Mesenteric fat pad (tissue), 1 donor: ENCODE data around the gene RARA. TPM values are rescaled to one million over a fixed set of nuclear protein-coding genes. Genes with fewer than 3 reads are reported as not detected.
"Not testable (repeated sequence)": the region's sequence is repeated elsewhere in the genome, so short reads cannot be mapped to it uniquely, and the experiment has no call there.

ENCODE experiments used
- DNase-seq: peaks from one replicate; pipeline ENCODE4 v3.0.0-alpha.2; 2020; ENCODE audit warnings: low spot score
- total RNA-seq: library from RNA; stranded (reverse); fragmentation: NEBNext Ultra II Directional; extraction: Animal tissue kit (Norgen Biotek cat#: 25700); gene quantifications from one replicate; pipeline ENCODE4 v1.2.1, GENCODE V29; 2021
- donor health status: DM: yes; HTN: yes; CAD: no.

RARA gene
- total RNA-seq, 1 donor from 2014 or later, result 70.3 TPM

GRCh38 chr17:40355804-40356758 is 47.1 kb downstream of the RARA start:
- DNase-seq, result no peak

- no peak for DNase-seq
Measured at GRCh38 chr17:40356990-40357881, 48.3 kb downstream of the RARA start.

GRCh38 chr17:40358323-40359038 is 49.5 kb downstream of the RARA start:
- peak; percentile 95 for DNase-seq

GRCh38 chr17:40360091-40360490 is 51.1 kb downstream of the RARA start:
- no peak for DNase-seq

GRCh38 chr17:40361063-40361924 is 52.3 kb downstream of the RARA start:
- DNase-seq, result no peak

GRCh38 chr17:40361925-40362695 is 53.1 kb downstream of the RARA start:
- no peak for DNase-seq

GRCh38 chr17:40362696-40363110 is 53.7 kb downstream of the RARA start:
- DNase-seq, result no peak

GRCh38 chr17:40363111-40363827 is 54.3 kb downstream of the RARA start:
- DNase-seq, result no peak

- no peak for DNase-seq
Measured at GRCh38 chr17:40364121-40364861, 55.3 kb downstream of the RARA start, which contains the start of gene GJD3. Gene GJD3 (minus strand): TSS chr17:40364737. CDS start chr17:40363815, 922 bp downstream.

GRCh38 chr17:40364906-40365305 is 55.9 kb downstream of the RARA start:
- DNase-seq, result no peak

- no peak for DNase-seq
Measured at GRCh38 chr17:40366076-40366860, 57.3 kb downstream of the RARA start.

- no peak for DNase-seq
Measured at GRCh38 chr17:40366861-40367518, 58.0 kb downstream of the RARA start.

GRCh38 chr17:40367728-40368127 is 58.7 kb downstream of the RARA start:
- DNase-seq, result not testable (repeated sequence)

GRCh38 chr17:40369923-40370322 is 60.9 kb downstream of the RARA start:
- DNase-seq, result peak; percentile 84

GRCh38 chr17:40371261-40371929 is 62.4 kb downstream of the RARA start:
- no peak for DNase-seq

GRCh38 chr17:40372031-40372430 is 63.1 kb downstream of the RARA start:
- DNase-seq, result no peak
